Colonic mucosa (tissue), 4 donors: ENCODE measurements around the gene SPIN1. TPM values are rescaled to one million over a fixed set of nuclear protein-coding genes. Genes with fewer than 3 reads are reported as not detected.
"Not testable (repeated sequence)": the region's sequence is repeated elsewhere in the genome, so short reads cannot be mapped to it uniquely, and the experiment has no call there.

Experiments used
- DNase-seq: peaks from one replicate; pipeline ENCODE4 v3.0.0-alpha.2; 2020
- H3K27ac ChIP-seq: fragments of 200-600 bp; one replicate; pipeline ENCODE4 v1.8.0; 2021
- H3K27me3 ChIP-seq: fragments of 200-600 bp; one replicate; pipeline ENCODE4 v1.8.0; 2021
- H3K36me3 ChIP-seq: fragments of 200-600 bp; one replicate; pipeline ENCODE4 v1.8.0; 2021
- H3K4me1 ChIP-seq: fragments of 200-600 bp; one replicate; pipeline ENCODE4 v1.8.0; 2021; ENCODE audit warnings: mild to moderate bottlenecking
- H3K4me3 ChIP-seq: fragments of 200-600 bp; one replicate; pipeline ENCODE4 v1.8.0; 2021
- H3K9ac ChIP-seq, 2 donors: one replicate each; pipeline ENCODE4 v1.7.0; 2013; ENCODE audit warnings: control low read depth in 2 of 2, low read depth in 2 of 2, low read length in 2 of 2
- H3K9me3 ChIP-seq: fragments of 200-600 bp; one replicate; pipeline ENCODE4 v1.8.0; 2021
- CTCF ChIP-seq: fragments of 200-600 bp; IDR thresholded peaks from one replicate; pipeline ENCODE4 v1.8.0; 2022; ENCODE audit warnings: antibody characterized with exemption, mild to moderate bottlenecking
- intact Hi-C: fragments of 100-400 bp; cut with DNase I; formaldehyde crosslinking; loops from one replicate; pipeline ENCODE4 v1.14.1; 2022
- total RNA-seq, 2 donors: library from RNA; stranded (reverse); fragmentation: NEBNext Ultra II Directional in 1 of 2; extraction: Animal tissue kit (Norgen Biotek cat#: 25700) in 1 of 2; gene quantifications; one replicate each; pipeline ENCODE4 v1.2.1, GENCODE V29; 2021
- donor health status: healthy.
- donor health status: DM: no; HTN: no; CAD: no.
- donor health status: DM: no; HTN: no; CAD: no.

The SPIN1 gene
- total RNA-seq, 2 donors from 2014 or later = 51.4 to 68.0 TPM

- no peaks in the 10 kb centered on the region for H3K27me3 ChIP-seq
- no peak for DNase-seq
- no peak for TF ChIP-seq CTCF
- no peak overlapping the region for H3K27ac ChIP-seq
- intact Hi-C loops = no loop called here
- H3K36me3 ChIP-seq = no peaks in the 10 kb centered on the region
- H3K4me3 ChIP-seq = no peak overlapping the region
- no peak overlapping the region for H3K9ac ChIP-seq
- H3K9me3 ChIP-seq = no peaks in the 10 kb centered on the region
- H3K4me1 ChIP-seq = no peaks in the 10 kb centered on the region
Observed at GRCh38 chr9:88372103-88372654, 16.1 kb upstream of the SPIN1 start.

GRCh38 chr9:88373045-88373444 is 15.2 kb upstream of the SPIN1 start:
- Histone ChIP-seq H3K9me3 (no peaks in the 10 kb centered on the region), H3K36me3 (no peaks in the 10 kb centered on the region), H3K27me3 (no peaks in the 10 kb centered on the region), H3K9ac (no peak overlapping the region), H3K4me1 (no peaks in the 10 kb centered on the region), H3K27ac (no peak overlapping the region), H3K4me3 (no peak overlapping the region)
- DNase-seq = no peak
- intact Hi-C loops = no loop called here
- TF ChIP-seq CTCF = no peak

GRCh38 chr9:88378317-88378716 is 9.9 kb upstream of the SPIN1 start:
- no peaks in the 10 kb centered on the region for H3K36me3 ChIP-seq
- H3K27ac ChIP-seq = no peak overlapping the region
- H3K9ac ChIP-seq = no peak overlapping the region
- H3K4me1 ChIP-seq = no peaks in the 10 kb centered on the region
- H3K9me3 ChIP-seq = no peaks in the 10 kb centered on the region
- no peak for DNase-seq
- TF ChIP-seq CTCF = no peak
- no peak overlapping the region for H3K4me3 ChIP-seq
- no peaks in the 10 kb centered on the region for H3K27me3 ChIP-seq
- intact Hi-C loops = no loop called here

GRCh38 chr9:88379352-88379751 is 8.9 kb upstream of the SPIN1 start:
- Histone ChIP-seq H3K27ac (no peak overlapping the region), H3K9me3 (no peaks in the 10 kb centered on the region), H3K36me3 (no peaks in the 10 kb centered on the region), H3K4me3 (no peak overlapping the region), H3K27me3 (no peaks in the 10 kb centered on the region), H3K9ac (no peak overlapping the region), H3K4me1 (no peaks in the 10 kb centered on the region)
- no peak for TF ChIP-seq CTCF
- intact Hi-C loops = no loop called here
- no peak for DNase-seq

- intact Hi-C loops = no loop called here
- Histone ChIP-seq H3K27ac (no peak overlapping the region), H3K4me1 (no peaks in the 10 kb centered on the region), H3K36me3 (no peaks in the 10 kb centered on the region), H3K9me3 (no peaks in the 10 kb centered on the region), H3K9ac (no peak overlapping the region), H3K27me3 (no peaks in the 10 kb centered on the region), H3K4me3 (no peak overlapping the region)
- DNase-seq = no peak
- TF ChIP-seq CTCF = no peak
Observed at GRCh38 chr9:88380118-88380517, 8.1 kb upstream of the SPIN1 start.

- peak; percentile 38 for DNase-seq
- intact Hi-C loops, H3K27ac ChIP-seq: not testable (repeated sequence)
Observed at GRCh38 chr9:88381322-88381721, 6.9 kb upstream of the SPIN1 start.

More at GRCh38 chr9:88381322-88381721, 6.9 kb upstream of the SPIN1 start:
- H3K9me3 ChIP-seq, H3K36me3 ChIP-seq, H3K27me3 ChIP-seq, H3K9ac ChIP-seq, H3K4me3 ChIP-seq, H3K4me1 ChIP-seq: not testable (repeated sequence)
